Neural progenitor cell (in vitro differentiated cells): ENCODE measurements around the gene TRA2A. TPM values are rescaled to one million over a fixed set of nuclear protein-coding genes. Genes with fewer than 3 reads are reported as not detected.
A peak's percentile ranks its signal among the peaks of the same experiment; 100 is the strongest.

Experiments
- DNase-seq: peaks from one replicate; pipeline ENCODE4 v3.0.0-alpha.2; 2016; ENCODE audit warnings: low spot score
- H2AFZ ChIP-seq: fragments of 200-600 bp; sonication (generic); replicated peaks from 2 replicates; pipeline ENCODE4 v1.6.1; 2016; ENCODE audit warnings: antibody characterized with exemption
- H3F3A ChIP-seq: fragments of 200-600 bp; sonication (generic); 2 replicates; pipeline ENCODE4 v1.6.1; 2016; ENCODE audit warnings: antibody characterized with exemption, low read depth
- H3K27ac ChIP-seq: fragments of 200-600 bp; sonication (generic); 2 replicates; pipeline ENCODE4 v1.5.1; 2016; ENCODE audit warnings: mild to moderate bottlenecking
- H3K27me3 ChIP-seq: fragments of 200-600 bp; sonication (generic); 2 replicates; pipeline ENCODE4 v1.6.1; 2016; ENCODE audit warnings: mild to moderate bottlenecking, moderate library complexity
- H3K36me3 ChIP-seq: fragments of 200-600 bp; sonication (generic); 2 replicates; pipeline ENCODE4 v1.5.1; 2016
- H3K4me1 ChIP-seq: fragments of 200-600 bp; sonication (generic); 2 replicates; pipeline ENCODE4 v1.6.1; 2016; ENCODE audit warnings: mixed run types
- H3K4me2 ChIP-seq: fragments of 200-600 bp; sonication (generic); 2 replicates; pipeline ENCODE4 v1.6.1; 2016
- H3K4me3 ChIP-seq: fragments of 200-600 bp; sonication (generic); 2 replicates; pipeline ENCODE4 v1.5.1; 2016
- H3K79me2 ChIP-seq: fragments of 200-600 bp; sonication (generic); 2 replicates; pipeline ENCODE4 v1.6.1; 2016; ENCODE audit warnings: low read depth
- H3K9ac ChIP-seq: fragments of 200-600 bp; sonication (generic); 2 replicates; pipeline ENCODE4 v1.6.1; 2016
- H3K9me3 ChIP-seq: fragments of 200-600 bp; sonication (generic); 2 replicates; pipeline ENCODE4 v1.5.1; 2016; ENCODE audit warnings: low read depth
- H4K20me1 ChIP-seq: fragments of 200-600 bp; sonication (generic); 2 replicates; pipeline ENCODE4 v1.6.1; 2016; ENCODE audit warnings: low read depth
- H3K27ac Mint-ChIP-seq: 3 replicates; pipeline ENCODE4 v1.8.0; 2021; ENCODE audit warnings: mixed read lengths
- H3K27me3 Mint-ChIP-seq: 2 replicates; pipeline ENCODE4 v1.8.0; 2022; ENCODE audit warnings: low read depth, mild to moderate bottlenecking, inconsistent platforms, moderate library complexity, mixed read lengths; ENCODE audit not compliant: insufficient read depth
- H3K36me3 Mint-ChIP-seq: 3 replicates; pipeline ENCODE4 v1.8.0; 2021; ENCODE audit warnings: mixed read lengths
- H3K4me1 Mint-ChIP-seq: 3 replicates; pipeline ENCODE4 v1.8.0; 2021; ENCODE audit warnings: mixed read lengths
- H3K4me3 Mint-ChIP-seq: 3 replicates; pipeline ENCODE4 v1.8.0; 2021; ENCODE audit warnings: mild to moderate bottlenecking, moderate library complexity, mixed read lengths
- H3K9me3 Mint-ChIP-seq: 3 replicates; pipeline ENCODE4 v1.8.0; 2020; ENCODE audit warnings: mixed read lengths
- CTCF ChIP-seq: fragments of 200-600 bp; sonication (generic); IDR thresholded peaks from 2 replicates; pipeline ENCODE4 v1.5.1; 2017; ENCODE audit warnings: antibody characterized with exemption, mild to moderate bottlenecking
- EZH2 ChIP-seq: fragments of 200-600 bp; sonication (generic); IDR thresholded peaks from 2 replicates; pipeline ENCODE4 v1.6.1; 2017; ENCODE audit warnings: antibody characterized with exemption, mild to moderate bottlenecking, moderate library complexity
- EZH2phosphoT487 ChIP-seq: fragments of 200-600 bp; sonication (generic); IDR thresholded peaks from 2 replicates; pipeline ENCODE4 v1.6.1; 2017; ENCODE audit warnings: antibody characterized with exemption
- total RNA-seq: library from RNA; depleted of rRNA; stranded (reverse); fragments of >200 nt; gene quantifications from 2 replicates; pipeline ENCODE4 v1.2.3, GENCODE V29; 2015; ENCODE audit warnings: low replicate concordance

The TRA2A gene
- total RNA-seq, 1 donor from 2014 or later, result 126 TPM

DNA sequence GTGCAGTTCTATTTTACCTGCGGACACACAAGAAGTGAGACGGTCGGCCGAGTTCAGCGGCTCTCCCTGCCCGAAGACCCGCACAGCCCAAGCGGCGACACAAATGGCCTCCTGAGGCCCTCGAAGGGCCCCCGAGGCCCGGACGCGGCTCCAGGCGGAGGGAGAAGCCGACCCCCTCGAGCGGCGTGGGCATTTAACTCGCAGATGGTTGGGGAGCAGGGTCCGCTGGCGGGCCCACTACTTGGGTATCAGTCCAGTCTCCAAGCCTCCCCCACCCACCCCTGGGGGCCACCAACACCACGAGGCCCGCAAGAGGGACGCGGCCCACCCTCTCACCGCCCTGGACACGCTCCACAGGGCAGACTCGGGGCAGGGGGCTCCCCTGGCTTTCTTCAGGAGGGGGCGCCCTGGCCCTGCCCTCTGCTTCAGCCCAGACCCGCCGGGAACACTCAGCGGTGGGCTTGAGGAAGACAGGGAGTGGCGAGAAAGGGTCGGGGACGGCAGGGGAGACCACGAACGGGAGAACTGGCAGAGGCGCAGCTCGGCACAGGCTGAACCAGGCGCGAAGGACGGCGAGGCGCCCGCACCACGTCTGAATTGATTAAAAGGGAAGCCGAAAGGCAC lies 63.1 kb downstream of the TRA2A start:
- Histone ChIP-seq H3K27me3 (no peaks in the 10 kb centered on the region), H3K4me2 (peak overlapping the region; percentile 96), H3K36me3 (peaks cover 3% of the 10 kb centered on the region), H3K9me3 (no peaks in the 10 kb centered on the region), H3K4me1 (peaks cover 37% of the 10 kb centered on the region), H3K9ac (peak overlapping the region; percentile 86), H4K20me1 (peaks cover 57% of the 10 kb centered on the region), H2AFZ (no peak overlapping the region), H3F3A (peaks cover 74% of the 10 kb centered on the region), H3K4me3 (peak overlapping the region; percentile 94), H3K27ac (peak overlapping the region; percentile 28), H3K79me2 (peaks cover 90% of the 10 kb centered on the region)
- TF ChIP-seq EZH2 (no peak), CTCF (no peak), EZH2phosphoT487 (no peak)
- peaks cover 36% of the 10 kb centered on the region for H3K4me1 Mint-ChIP-seq
- H3K4me3 Mint-ChIP-seq, result peak overlapping the region; percentile 98
- H3K36me3 Mint-ChIP-seq, result peaks cover 8% of the 10 kb centered on the region
- peak overlapping the region; percentile 99 for H3K27ac Mint-ChIP-seq
- DNase-seq, result peak; percentile 48
- H3K27me3 Mint-ChIP-seq, result peaks cover 3% of the 10 kb centered on the region
- peaks cover 3% of the 10 kb centered on the region for H3K9me3 Mint-ChIP-seq

DNA sequence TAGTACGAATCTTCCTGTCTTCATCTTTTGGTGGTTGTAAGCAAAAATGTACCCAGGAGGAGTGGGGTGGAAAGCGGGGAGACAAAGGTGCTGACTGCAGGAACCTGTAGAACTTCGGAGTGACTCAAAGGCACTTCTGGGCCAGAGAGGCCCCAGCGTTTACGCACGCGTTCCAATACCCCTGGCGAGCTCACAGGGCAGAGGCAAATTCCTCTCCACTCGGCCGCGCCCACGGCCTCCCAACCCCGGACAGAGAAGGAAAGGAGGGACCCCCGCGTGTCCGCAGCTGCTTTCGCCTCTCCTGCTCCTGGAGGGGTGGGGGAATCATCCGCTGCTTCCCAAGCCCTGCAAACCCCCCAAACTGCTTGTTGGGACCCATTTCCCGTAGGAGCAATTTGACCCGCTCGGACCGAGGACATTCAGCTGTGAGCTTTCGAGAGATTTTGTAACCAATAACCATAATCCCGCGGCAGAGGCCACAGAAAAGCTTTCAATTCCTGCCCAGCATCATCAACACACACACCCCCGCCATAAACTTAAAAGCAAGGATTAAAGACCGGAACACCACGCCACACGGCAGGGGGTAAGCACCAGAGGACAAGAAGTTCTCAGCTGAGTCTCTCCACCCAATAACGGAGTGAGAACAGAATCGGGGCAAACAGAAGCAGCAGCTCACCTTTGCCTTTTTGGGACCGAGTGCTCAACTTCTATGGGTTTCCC lies 63.8 kb downstream of the TRA2A start:
- H3K27ac ChIP-seq, result peak overlapping the region; percentile 67
- H3K36me3 ChIP-seq, result peaks cover 8% of the 10 kb centered on the region
- peaks cover 68% of the 10 kb centered on the region for H3F3A ChIP-seq
- H3K36me3 Mint-ChIP-seq, result peaks cover 13% of the 10 kb centered on the region
- H3K27me3 Mint-ChIP-seq, result peaks cover 3% of the 10 kb centered on the region
- H3K4me1 Mint-ChIP-seq, result peaks cover 42% of the 10 kb centered on the region
- no peaks in the 10 kb centered on the region for H3K9me3 ChIP-seq
- peaks cover 42% of the 10 kb centered on the region for H3K4me1 ChIP-seq
- H3K9ac ChIP-seq, result peak overlapping the region; percentile 86
- no peak for TF ChIP-seq EZH2phosphoT487
- TF ChIP-seq EZH2, result no peak
- no peak for TF ChIP-seq CTCF
- H4K20me1 ChIP-seq, result peaks cover 64% of the 10 kb centered on the region
- peak overlapping the region; percentile 98 for H3K4me3 Mint-ChIP-seq
- H3K27ac Mint-ChIP-seq, result peak overlapping the region; percentile 98
- peak overlapping the region; percentile 94 for H3K4me3 ChIP-seq
- no peaks in the 10 kb centered on the region for H3K27me3 ChIP-seq
- H3K9me3 Mint-ChIP-seq, result peaks cover 3% of the 10 kb centered on the region
- no peak overlapping the region for H2AFZ ChIP-seq
- peaks cover 90% of the 10 kb centered on the region for H3K79me2 ChIP-seq
- peak overlapping the region; percentile 96 for H3K4me2 ChIP-seq
- peak; percentile 78 for DNase-seq

GRCh38 chr7:23467291-23467805 lies 64.4 kb downstream of the TRA2A start:
- peaks cover 38% of the 10 kb centered on the region for H3K4me1 ChIP-seq
- peak; percentile 49 for DNase-seq
- Mint-ChIP-seq H3K27ac (peak overlapping the region; percentile 98), H3K4me3 (peak overlapping the region; percentile 98), H3K4me1 (peaks cover 40% of the 10 kb centered on the region), H3K9me3 (peaks cover 3% of the 10 kb centered on the region), H3K27me3 (peaks cover 3% of the 10 kb centered on the region), H3K36me3 (peaks cover 16% of the 10 kb centered on the region)
- peak overlapping the region; percentile 96 for H3K4me2 ChIP-seq
- peak overlapping the region; percentile 94 for H3K4me3 ChIP-seq
- no peak overlapping the region for H2AFZ ChIP-seq
- peak overlapping the region; percentile 86 for H3K9ac ChIP-seq
- H4K20me1 ChIP-seq, result peaks cover 69% of the 10 kb centered on the region
- H3K27ac ChIP-seq, result peak overlapping the region; percentile 67
- no peaks in the 10 kb centered on the region for H3K9me3 ChIP-seq
- H3K27me3 ChIP-seq, result no peaks in the 10 kb centered on the region
- TF ChIP-seq EZH2, result no peak
- TF ChIP-seq EZH2phosphoT487, result no peak
- TF ChIP-seq CTCF, result no peak
- H3K79me2 ChIP-seq, result peaks cover 90% of the 10 kb centered on the region
- peaks cover 64% of the 10 kb centered on the region for H3F3A ChIP-seq
- H3K36me3 ChIP-seq, result peaks cover 8% of the 10 kb centered on the region
